Esophagus muscularis mucosa (tissue), 3 donors: ENCODE data around the gene ZNF48.

Experiments used
- CTCF ChIP-seq, 3 experiments: fragments of 200-600 bp in 2 of 3; fragments of 450-650 bp in 1 of 3; sonication (generic) in 2 of 3; IDR thresholded peaks; one replicate each; pipeline ENCODE4 v1.5.1; 2017 to 2019; ENCODE audit warnings: antibody characterized with exemption in 3 of 3, mild to moderate bottlenecking in 2 of 3, moderate library complexity in 1 of 3
- POLR2A ChIP-seq: fragments of 450-650 bp; IDR thresholded peaks from one replicate; pipeline ENCODE4 v1.6.1; 2017; ENCODE audit warnings: antibody characterized with exemption, moderate library complexity, mild to moderate bottlenecking, low read depth
- POLR2AphosphoS5 ChIP-seq, 2 donors: sonication (generic); formaldehyde crosslinking; IDR thresholded peaks; one replicate each; pipeline ENCODE4 v1.6.1; 2017; ENCODE audit warnings: antibody characterized with exemption in 2 of 2

DNA sequence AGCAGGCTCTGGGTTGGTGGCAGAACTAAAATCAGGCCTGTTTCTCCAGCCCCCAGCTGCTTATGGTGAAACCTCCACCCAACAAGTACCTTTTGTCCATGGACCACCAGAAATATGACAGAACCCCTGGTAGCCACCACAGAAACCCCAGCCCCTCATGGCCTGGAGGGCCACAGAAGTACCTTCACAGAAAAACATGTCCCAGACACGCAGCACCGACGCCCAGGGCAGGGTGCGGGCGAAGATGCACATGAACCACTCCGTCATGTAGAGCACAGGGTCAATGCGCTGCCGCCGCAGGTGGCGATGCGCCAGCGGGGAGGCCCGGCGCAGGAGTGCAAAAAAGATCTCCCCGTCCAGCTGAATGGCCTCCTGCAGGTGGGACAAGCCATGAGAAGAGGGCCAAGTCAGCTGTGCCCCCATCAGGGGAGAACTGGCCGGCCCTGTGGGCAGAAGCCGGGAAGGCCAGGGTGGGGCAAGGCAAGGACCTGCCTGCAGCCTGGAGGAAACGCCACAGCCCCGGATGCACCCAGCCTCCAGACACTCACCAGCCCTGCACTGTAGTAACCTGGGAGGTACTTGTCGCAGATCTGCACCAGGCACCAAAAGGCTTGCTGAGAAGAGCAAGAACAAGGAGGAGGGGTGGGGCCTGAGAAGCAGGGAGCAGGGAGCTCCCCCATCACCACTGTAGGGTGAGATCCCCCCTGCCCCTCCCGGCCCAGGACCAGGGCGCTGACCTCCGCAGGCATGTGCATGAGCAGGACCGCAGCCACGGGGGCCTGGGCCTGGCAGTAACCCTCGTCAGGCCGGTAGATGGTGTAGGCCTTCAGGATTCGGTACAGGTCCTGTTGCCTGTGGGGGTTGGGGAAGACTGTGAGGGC is 36.0 kb upstream of the ZNF48 start:
- TF ChIP-seq POLR2A (no peak), CTCF (IDR thresholded peaks at IDR 0.05) (no peak), POLR2AphosphoS5 (IDR thresholded peaks at IDR 0.05) (no peak)
